ENCODE data around the gene IDI2.

The IDI2 gene

DNA sequence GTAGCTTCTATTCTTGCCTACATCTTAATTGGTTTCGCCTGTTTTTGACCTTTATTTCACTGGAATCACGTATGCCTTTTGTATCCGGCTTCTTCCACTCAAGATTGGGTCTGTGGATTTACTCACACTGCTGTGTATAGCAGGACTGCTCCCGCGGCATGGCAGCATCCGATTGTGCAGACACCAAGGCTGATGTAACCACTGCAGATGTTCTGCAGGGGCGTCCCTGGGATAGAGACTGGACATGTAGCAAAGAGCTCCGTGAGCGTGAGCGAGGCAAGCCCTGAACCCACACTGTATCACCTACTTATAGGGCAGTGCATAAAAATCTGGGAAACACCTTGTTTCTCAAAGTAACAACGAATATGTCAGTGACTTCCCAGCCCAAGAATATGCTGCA, 11.4 kb upstream of the IDI2 start:
- Histone ChIP-seq H3K4me3 (no peak overlapping the region), H3K27me3 (no peaks in the 10 kb centered on the region), H3K9me3 (no peaks in the 10 kb centered on the region), H3K4me1 (no peaks in the 10 kb centered on the region), H3K36me3 (peaks cover 17 to 40% (median 21%) of the 10 kb centered on the region in 3 donors), H3K27ac (no peak overlapping the region)
- TF ChIP-seq CTCF (IDR thresholded peaks at IDR 0.05): no peak
- intact Hi-C loops (cut with DNase I; ENCODE audit: low total_unique reads): no loop called here
- DNase-seq: no peak

DNA sequence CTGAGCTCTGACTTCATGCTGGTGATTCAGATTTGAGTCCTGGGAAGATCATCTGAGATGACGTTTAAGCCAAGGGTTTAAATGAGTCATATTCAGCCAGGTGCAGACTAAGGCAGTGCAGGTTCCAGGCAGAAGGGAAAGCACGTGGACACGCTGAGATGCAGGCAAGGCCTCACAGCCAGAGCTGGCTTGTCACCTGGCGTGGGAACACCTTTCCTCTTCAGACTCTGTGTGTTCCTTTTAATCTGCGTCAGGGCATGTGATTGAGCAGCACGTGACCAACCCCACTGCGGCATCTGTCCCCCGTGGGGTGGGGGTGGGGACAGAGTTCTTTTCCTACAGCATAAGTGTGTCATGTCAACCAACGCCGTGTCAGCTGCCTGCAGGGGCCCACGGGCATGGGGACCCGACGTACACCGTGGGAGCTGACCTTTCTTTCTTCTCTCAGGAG, 10.7 kb upstream of the IDI2 start:
- DNase-seq: no peak
- Histone ChIP-seq H3K27ac (no peak overlapping the region), H3K36me3 (peaks cover 10 to 32% (median 15%) of the 10 kb centered on the region in 3 donors), H3K9me3 (no peaks in the 10 kb centered on the region), H3K4me3 (no peak overlapping the region), H3K27me3 (no peaks in the 10 kb centered on the region), H3K4me1 (no peaks in the 10 kb centered on the region)
- TF ChIP-seq CTCF (IDR thresholded peaks at IDR 0.05): no peak
- intact Hi-C loops (cut with DNase I; ENCODE audit: low total_unique reads): no loop called here

GRCh38 chr10:1035201-1035600, 9.5 kb upstream of the IDI2 start:
- Histone ChIP-seq H3K36me3 (peaks cover 4 to 21% (median 6%) of the 10 kb centered on the region in 3 donors), H3K27me3 (no peaks in the 10 kb centered on the region), H3K9me3 (no peaks in the 10 kb centered on the region), H3K27ac (no peak overlapping the region), H3K4me3 (no peak overlapping the region), H3K4me1 (no peaks in the 10 kb centered on the region)
- no peak for TF ChIP-seq CTCF (IDR thresholded peaks at IDR 0.05)
- intact Hi-C loops (cut with DNase I; ENCODE audit: low total_unique reads): no loop called here
- DNase-seq: no peak

GRCh38 chr10:1034758-1035157, 9.1 kb upstream of the IDI2 start:
- Histone ChIP-seq H3K27me3 (no peaks in the 10 kb centered on the region), H3K9me3 (no peaks in the 10 kb centered on the region), H3K36me3 (peaks cover 0 to 17% (median 6%) of the 10 kb centered on the region in 3 donors), H3K27ac (no peak overlapping the region), H3K4me3 (no peak overlapping the region), H3K4me1 (no peaks in the 10 kb centered on the region)
- intact Hi-C loops (cut with DNase I; ENCODE audit: low total_unique reads): no loop called here
- DNase-seq: no peak
- no peak for TF ChIP-seq CTCF (IDR thresholded peaks at IDR 0.05)

- no peak for DNase-seq
- Histone ChIP-seq H3K27ac (no peak overlapping the region), H3K27me3 (no peaks in the 10 kb centered on the region), H3K36me3 (peaks cover 0 to 17% (median 6%) of the 10 kb centered on the region in 3 donors), H3K4me1 (no peaks in the 10 kb centered on the region), H3K9me3 (no peaks in the 10 kb centered on the region), H3K4me3 (no peak overlapping the region)
- intact Hi-C loops (cut with DNase I; ENCODE audit: low total_unique reads): no loop called here
- no peak for TF ChIP-seq CTCF (IDR thresholded peaks at IDR 0.05)
Observed at GRCh38 chr10:1033601-1034000, 7.9 kb upstream of the IDI2 start.

DNA sequence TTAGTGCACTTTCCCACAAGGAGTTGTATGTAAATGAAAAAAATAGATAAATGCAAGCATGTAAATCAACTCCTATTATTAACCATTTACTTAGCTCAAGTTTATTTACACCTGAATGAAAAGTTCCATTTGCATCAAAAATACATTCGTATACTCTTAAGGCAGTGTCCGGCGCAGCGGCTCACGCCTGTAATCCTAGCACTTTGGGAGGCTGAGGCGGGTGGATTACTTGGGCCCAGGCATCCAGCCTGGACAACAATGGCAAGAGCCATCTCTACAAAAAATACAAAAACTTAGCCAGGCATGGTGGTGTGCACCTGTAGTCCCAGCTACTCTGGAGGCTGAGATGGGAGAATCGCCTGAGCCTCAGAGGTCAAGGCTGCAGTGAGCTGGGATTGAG, 4.2 kb upstream of the IDI2 start:
- no peaks in the 10 kb centered on the region for H3K27me3 ChIP-seq
- no peak for TF ChIP-seq CTCF (IDR thresholded peaks at IDR 0.05)
- no peaks in the 10 kb centered on the region for H3K9me3 ChIP-seq
- H3K4me1 ChIP-seq: no peaks in the 10 kb centered on the region
- no peak overlapping the region for H3K4me3 ChIP-seq
- no peaks in the 10 kb centered on the region for H3K36me3 ChIP-seq
- intact Hi-C loops (cut with DNase I; ENCODE audit: low total_unique reads): no loop called here
- no peak for DNase-seq
- H3K27ac ChIP-seq: no peak overlapping the region
